HepG2 (cell line): Measurements from ENCODE around the gene MFSD2A. TPM values are rescaled to one million over a fixed set of nuclear protein-coding genes. Genes with fewer than 3 reads are reported as not detected.
A peak's percentile ranks its signal among the peaks of the same experiment; 100 is the strongest.

Experiments used
- ATAC-seq: fragments of 200-7000 bp; cut with Tn5 transposase; 3 replicates; pipeline ENCODE4 v1.9.1; 2020; ENCODE audit warnings: mild to moderate bottlenecking, moderate library complexity
- BruUV-seq: library from RNA; stranded (reverse); fragments of 400-500 nt; replicated peaks from 2 replicates; lab custom pipeline; 2021; lab: Mats Ljungman, UMichigan
- CTCF ChIA-PET: fragments of 300-600 bp; formaldehyde crosslinking; extraction: SDS; loops from one replicate; lab custom pipeline; 2021; ENCODE audit warnings: low total read pairs, inconsistent platforms, low intra/inter-chr PET ratio; lab: Yijun Ruan, JAX
- POLR2A ChIA-PET: fragments of 350-600 bp; sonication (Branson Sonifier 250); formaldehyde crosslinking; loops from one replicate; lab custom pipeline; 2020; ENCODE audit warnings: antibody characterized with exemption, inconsistent platforms; lab: Yijun Ruan, JAX
- DNase-seq: peaks from one replicate; pipeline ENCODE4 v3.0.0-alpha.2; 2015; ENCODE audit warnings: low spot score
- FAIRE-seq: peaks from 3 replicates; lab custom pipeline; 2011; peaks lifted over from hg19 to GRCh38; lab: Jason Lieb, UNC
- H2AFZ ChIP-seq: one replicate; pipeline ENCODE4 v1.6.1; 2011; ENCODE audit warnings: low read length, inconsistent platforms
- H3K27ac ChIP-seq: fragments of 300-600 bp; 3 replicates; pipeline ENCODE4 v1.8.0; 2011; ENCODE audit warnings: mixed run types, mild to moderate bottlenecking, mixed read lengths, low read length, inconsistent platforms; ENCODE audit not compliant: insufficient read depth; ENCODE audit errors: extremely low read length
- H3K27me3 ChIP-seq, 2 experiments: fragments of 200-600 bp in 1 of 2; 2 replicates in 1 of 2; 3 replicates in 1 of 2; pipeline versions ENCODE4 v1.6.0 to v1.8.0; 2011; ENCODE audit warnings: low read length in 2 of 2, mild to moderate bottlenecking in 2 of 2, moderate library complexity in 2 of 2, inconsistent platforms in 1 of 2; ENCODE audit not compliant: insufficient read depth in 2 of 2, control insufficient read depth in 1 of 2
- H3K36me3 ChIP-seq, 2 experiments: fragments of 200-600 bp in 1 of 2; replicated peaks in 1 of 2; 2 replicates in 1 of 2; 3 replicates in 1 of 2; pipeline versions ENCODE4 v1.5.1 to v1.8.0; 2011; ENCODE audit warnings: low read length in 2 of 2, inconsistent platforms in 1 of 2; ENCODE audit not compliant: insufficient read depth in 2 of 2, control insufficient read depth in 1 of 2
- H3K4me1 ChIP-seq: 2 replicates; pipeline ENCODE4 v1.5.1; 2012; ENCODE audit warnings: low read length, inconsistent platforms; ENCODE audit not compliant: insufficient read depth
- H3K4me2 ChIP-seq: 2 replicates; pipeline ENCODE4 v1.6.0; 2011; ENCODE audit warnings: low read depth, low read length, inconsistent platforms
- H3K4me3 ChIP-seq, 3 experiments: fragments of 200-600 bp in 1 of 3; sonication (generic), shearing (Covaris generic) in 1 of 3; replicated peaks in 1 of 3; 2 replicates each; pipeline ENCODE4 v1.5.1; 2011 to 2016; ENCODE audit warnings: low read length in 3 of 3, inconsistent platforms in 2 of 3, low read depth in 2 of 3, mild to moderate bottlenecking in 2 of 3, control low read depth in 1 of 3, mixed read lengths in 1 of 3; ENCODE audit not compliant: insufficient read depth in 1 of 3
- H3K79me2 ChIP-seq: one replicate; pipeline ENCODE4 v1.6.1; 2011; ENCODE audit warnings: low read length, inconsistent platforms; ENCODE audit not compliant: insufficient read depth
- H3K9ac ChIP-seq: 2 replicates; pipeline ENCODE4 v1.6.0; 2011; ENCODE audit warnings: mild to moderate bottlenecking, low read depth, low read length, inconsistent platforms; ENCODE audit not compliant: insufficient read depth
- H3K9me3 ChIP-seq: 2 replicates; pipeline ENCODE4 v1.5.1; 2012; ENCODE audit warnings: mild to moderate bottlenecking, low read length
- H4K20me1 ChIP-seq: 2 replicates; pipeline ENCODE4 v1.6.0; 2011; ENCODE audit warnings: inconsistent platforms, mild to moderate bottlenecking, low read length, moderate library complexity; ENCODE audit not compliant: insufficient read depth
- DRAP1 ChIP-seq: IDR thresholded peaks from 2 replicates; pipeline ENCODE4 v1.6.1; 2016; ENCODE audit warnings: missing genetic modification reagents, missing compliant biosample characterization
- FOXA1 ChIP-seq, 2 experiments: fragments of 450-650 bp in 1 of 2; sonication (generic) in 1 of 2; formaldehyde crosslinking in 1 of 2; IDR thresholded peaks; 2 replicates each; pipeline versions ENCODE4 v1.4.0 to v1.6.1; 2016 to 2020; ENCODE audit warnings: missing genetic modification reagents in 1 of 2
- GFI1 ChIP-seq: sonication (generic); formaldehyde crosslinking; IDR thresholded peaks from 2 replicates; pipeline ENCODE4 v1.5.0; 2020; ENCODE audit warnings: missing genetic modification reagents, mild to moderate bottlenecking, borderline replicate concordance
- GRHL1 ChIP-seq: sonication (generic); formaldehyde crosslinking; conservative IDR thresholded peaks from 2 replicates; pipeline ENCODE4 v1.8.0; 2022; ENCODE audit warnings: missing genetic modification reagents
- MAFF ChIP-seq: IDR thresholded peaks from 2 replicates; pipeline ENCODE4 v1.6.1; 2011; ENCODE audit warnings: low read depth, low read length, improper control_type of control experiment
- MAFK ChIP-seq, 2 experiments: IDR thresholded peaks in 1 of 2; conservative IDR thresholded peaks in 1 of 2; 2 replicates each; pipeline ENCODE4 v1.6.1; 2011; ENCODE audit warnings: improper control_type of control experiment in 2 of 2, low read length in 2 of 2
- RBM22 ChIP-seq: fragments of 200-400 bp; formaldehyde crosslinking; optimal IDR thresholded peaks from 2 replicates; pipeline ENCODE3; 2017; ENCODE audit warnings: mild to moderate bottlenecking, low read length, moderate library complexity
- STAG1 ChIP-seq: sonication (generic); formaldehyde crosslinking; IDR thresholded peaks from 2 replicates; pipeline ENCODE4 v1.4.0; 2020; ENCODE audit warnings: missing genetic modification reagents
- ZBTB7A ChIP-seq: sonication (generic); formaldehyde crosslinking; IDR thresholded peaks from 2 replicates; pipeline ENCODE4 v1.8.0; 2022; ENCODE audit warnings: mild to moderate bottlenecking, missing genetic modification reagents
- WGBS: methylation state at CpG from one replicate; pipeline ENCODE4 v1.1.6; 2017; ENCODE audit warnings: low lambda C conversion rate; 5-methylcytosine and 5-hydroxymethylcytosine counted together
- in situ Hi-C: cut with HindIII; loops from 2 replicates; pipeline ENCODE4 v1.10.0; 2017; ENCODE audit warnings: low pct_unique_long_range_greater_than_20kb; ENCODE audit not compliant: extremely low pct_ligation_motif_present
- intact Hi-C: fragments of 100-400 bp; cut with micrococcal nuclease; formaldehyde crosslinking; loops from one replicate; pipeline ENCODE4 v1.10.0; 2022; ENCODE audit not compliant: unreplicated experiment
- polyA plus RNA-seq, 8 experiments: library from polyadenylated mRNA; depleted of rRNA in 3 of 8; stranded (reverse) in 7 of 8; unstranded in 1 of 8; fragments of >200 nt; fragmentation: Illumina TruSeq in 4 of 8; extraction: Trizol in 4 of 8; gene quantifications; 2 replicates each; pipeline versions ENCODE4 v1.2.1 to v1.2.3, GENCODE V29; 2011 to 2016; ENCODE audit warnings: low read depth in 4 of 8, missing spikeins in 1 of 8, mixed read lengths in 1 of 8; ENCODE audit not compliant: insufficient read depth in 1 of 8
- small RNA-seq, 3 experiments: library from RNA; depleted of rRNA; stranded (forward); fragments of <200 nt; gene quantifications; one replicate each; pipeline ENCODE3, GENCODE V24; 2012; ENCODE audit warnings: low read depth in 2 of 3, low replicate concordance in 1 of 3; ENCODE audit not compliant: insufficient read length in 3 of 3, insufficient read depth in 2 of 3
- total RNA-seq, 5 experiments: library from RNA; depleted of rRNA; stranded (reverse); fragments of >200 nt; fragmentation: Illumina TruSeq; extraction: Trizol; gene quantifications; 2 replicates each; pipeline ENCODE4 v1.2.3, GENCODE V29; 2016; ENCODE audit warnings: low read depth in 1 of 5

The MFSD2A gene
- total and polyA plus RNA-seq, 2 of the 13 experiments (the other 11 are each of a cell fraction or from before 2014, with no cell fraction given) = 0.08 TPM; not detected in 1

- no peak for TF ChIP-seq DRAP1
- TF ChIP-seq FOXA1 (IDR thresholded peaks at IDR 0.05) = no peak
- no peak for TF ChIP-seq FOXA1 (CRISPR knock-in tag; IDR thresholded peaks at IDR 0.05)
- TF ChIP-seq, all 625 proteins: peak for 0
Observed at GRCh38 chr1:40014812-40015594, 60.1 kb downstream of the MFSD2A start (continued).

GRCh38 chr1:40017951-40018575 lies 63.1 kb downstream of the MFSD2A start:
- WGBS = 1% methylated on average over 5 of the region's 5 CpGs
- ATAC-seq = peak; percentile 63; the same call in 2 of the 3 replicates
- H3K4me1 ChIP-seq = no peaks in the 10 kb centered on the region
- H3K4me2 ChIP-seq = no peak overlapping the region
- TF ChIP-seq MAFF = peak; percentile 32; the same call in 1 of the 2 replicates
- no peak for TF ChIP-seq GRHL1 (CRISPR knock-in tag)
- TF ChIP-seq RBM22 = no peak
- no peak for TF ChIP-seq GFI1 (CRISPR knock-in tag)
- TF ChIP-seq ZBTB7A (CRISPR knock-in tag) = no peak
- peak; percentile 7 to 53; a peak in 1 of 4 replicates for TF ChIP-seq MAFK (conservative IDR thresholded peaks at IDR 0.05 in 1 of 2, IDR thresholded peaks at IDR 0.05 in 1 of 2; ENCODE audit: low read length in 2 of 2)
- TF ChIP-seq STAG1 (CRISPR knock-in tag) = 0 out of 2 replicates have a peak, but pooled peaks have one; percentile 6
- no peak overlapping the region for H3K27ac ChIP-seq
- ChIA-PET POLR2A (no interaction called here), CTCF (no interaction called here)
- in situ Hi-C loops = no loop called here
- DNase-seq = no peak
- intact Hi-C loops = no loop called here
- H2AFZ ChIP-seq = no peak overlapping the region
- no TSS peak for BruUV-seq
- H3K9me3 ChIP-seq = no peaks in the 10 kb centered on the region
- H3K27me3 ChIP-seq = no peaks in the 10 kb centered on the region
- no peaks in the 10 kb centered on the region for H4K20me1 ChIP-seq
- H3K9ac ChIP-seq = no peak overlapping the region
- no peak for FAIRE-seq
- no peaks in the 10 kb centered on the region for H3K36me3 ChIP-seq
- no peak overlapping the region for H3K4me3 ChIP-seq
- H3K79me2 ChIP-seq = no peaks in the 10 kb centered on the region

Small RNAs within 50 kb of the gene (small RNA-seq; reads per million reads assigned to genes)
- gene RF00019 = 0 reads per million in 3 experiments

Other genes with a start within 250 kb of the MFSD2A start
- gene PPIE, start 216.3 kb upstream of the MFSD2A start, total RNA-seq (2016; rRNA removed; fragmentation: Illumina TruSeq; extraction: Trizol) = 15.3 and 20.9 TPM in 2 replicates
- gene PPIE, start 216.3 kb upstream of the MFSD2A start, polyA plus RNA-seq (2011; rRNA removed) = 24.2 and 26.3 TPM in 2 replicates
- 0.33 TPM in 1 of 2 replicates, not detected in the other for gene OXCT2, start 183.8 kb upstream of the MFSD2A start, total RNA-seq (2016; rRNA removed; fragmentation: Illumina TruSeq; extraction: Trizol)
- 0.21 and 0.26 TPM in 2 replicates for gene OXCT2, start 183.8 kb upstream of the MFSD2A start, polyA plus RNA-seq (2011; rRNA removed)
- gene BMP8B, start 166.3 kb upstream of the MFSD2A start, total RNA-seq (2016; rRNA removed; fragmentation: Illumina TruSeq; extraction: Trizol) = 0.14 and 0.29 TPM in 2 replicates
- 0.41 and 0.48 TPM in 2 replicates for gene BMP8B, start 166.3 kb upstream of the MFSD2A start, polyA plus RNA-seq (2011; rRNA removed)
- gene TRIT1, start 71.6 kb upstream of the MFSD2A start, total RNA-seq (2016; rRNA removed; fragmentation: Illumina TruSeq; extraction: Trizol) = 20.4 and 20.7 TPM in 2 replicates
- gene TRIT1, start 71.6 kb upstream of the MFSD2A start, polyA plus RNA-seq (2011; rRNA removed) = 11.5 and 13.4 TPM in 2 replicates
- gene MYCL, start 53.2 kb upstream of the MFSD2A start, total RNA-seq (2016; rRNA removed; fragmentation: Illumina TruSeq; extraction: Trizol) = 0.31 and 0.42 TPM in 2 replicates
- gene MYCL, start 53.2 kb upstream of the MFSD2A start, polyA plus RNA-seq (2011; rRNA removed) = 1.7 and 2.1 TPM in 2 replicates
- 174 and 228 TPM in 2 replicates for gene CAP1, start 85.6 kb downstream of the MFSD2A start, total RNA-seq (2016; rRNA removed; fragmentation: Illumina TruSeq; extraction: Trizol)
- gene CAP1, start 85.6 kb downstream of the MFSD2A start, polyA plus RNA-seq (2011; rRNA removed) = 166 and 195 TPM in 2 replicates
- 79.5 and 129 TPM in 2 replicates for gene PPT1, start 142.1 kb downstream of the MFSD2A start, total RNA-seq (2016; rRNA removed; fragmentation: Illumina TruSeq; extraction: Trizol)
- gene PPT1, start 142.1 kb downstream of the MFSD2A start, polyA plus RNA-seq (2011; rRNA removed) = 113 and 129 TPM in 2 replicates
- gene RLF, start 206.2 kb downstream of the MFSD2A start, total RNA-seq (2016; rRNA removed; fragmentation: Illumina TruSeq; extraction: Trizol) = 15.7 and 27.2 TPM in 2 replicates
- 7.0 and 9.0 TPM in 2 replicates for gene RLF, start 206.2 kb downstream of the MFSD2A start, polyA plus RNA-seq (2011; rRNA removed)